ENCODE results near the gene IL2RA. TPM values are rescaled to one million over a fixed set of nuclear protein-coding genes. Genes with fewer than 3 reads are reported as not detected.

IL2RA gene
- total RNA-seq, 1 donor from 2014 or later, result 2.3 TPM

Other genes with a start within 250 kb of the IL2RA start
- 101 TPM for gene GDI2, start 248.9 kb downstream of the IL2RA start, total RNA-seq
- gene ANKRD16, start 172.5 kb downstream of the IL2RA start, total RNA-seq, result 2.4 TPM
- gene FBH1, start 172.1 kb downstream of the IL2RA start, total RNA-seq, result 83.0 TPM
- 8.2 TPM for gene IL15RA, start 84.8 kb downstream of the IL2RA start, total RNA-seq
- 64.3 TPM for gene RBM17, start 26.7 kb upstream of the IL2RA start, total RNA-seq
- gene PFKFB3, start 140.6 kb upstream of the IL2RA start, total RNA-seq, result 24.7 TPM